Measurements from ENCODE around the gene HYOU1.
A peak's percentile ranks its signal among the peaks of the same experiment; 100 is the strongest.

HYOU1 gene

DNA sequence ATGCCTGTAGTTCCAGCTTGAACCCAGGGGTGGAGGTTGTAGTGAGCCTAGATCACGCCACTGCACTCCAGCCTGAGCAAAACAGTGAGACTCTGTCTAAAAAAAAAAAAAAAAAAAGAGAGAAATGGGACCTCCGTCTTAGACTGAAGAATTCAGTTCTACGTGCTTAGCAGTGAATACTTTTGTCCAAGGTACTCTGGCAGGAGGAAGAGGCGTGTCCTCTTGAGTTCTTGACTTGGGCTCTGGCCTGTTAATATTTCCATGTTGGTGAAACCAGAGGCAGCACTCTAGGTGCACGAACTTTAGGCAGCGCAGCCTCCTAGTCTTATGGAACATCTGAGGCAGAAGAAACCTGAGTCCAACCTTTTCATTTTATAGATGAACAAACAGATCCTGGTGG lies 30.1 kb upstream of the HYOU1 start:
- Histone ChIP-seq H2AFZ (ENCODE audit: low read depth, low read length) (no peak overlapping the region), H3K9me3 (ENCODE audit: insufficient read depth, low read length, severe bottlenecking) (no peaks in the 10 kb centered on the region), H3K4me3 (ENCODE audit: low read depth in 1 of 2, low read length in 2 of 2) (no peak overlapping the region), H4K20me1 (ENCODE audit: insufficient read depth, low read length) (peaks cover 12% of the 10 kb centered on the region; the same call in 1 of the 2 replicates), H3K27me3 (ENCODE audit: insufficient read depth, low read length, poor library complexity) (no peaks in the 10 kb centered on the region), H3K4me2 (ENCODE audit: insufficient read depth, low read length) (no peak overlapping the region), H3K27ac (ENCODE audit: low read length) (no peak overlapping the region), H3K79me2 (ENCODE audit: insufficient read depth, low read length) (peaks cover 44% of the 10 kb centered on the region), H3K4me1 (ENCODE audit: insufficient read depth, low read length) (peaks cover 30% of the 10 kb centered on the region), H3K9ac (ENCODE audit: low read depth, low read length) (0 out of 2 replicates have a peak overlapping the region, but pooled peaks have one; percentile 3), H3K36me3 (ENCODE audit: insufficient read depth, low read length) (peaks cover 23% of the 10 kb centered on the region)
- TF ChIP-seq CTCF (IDR thresholded peaks at IDR 0.05; ENCODE audit: borderline replicate concordance, extremely low read depth, low read length, poor library complexity, severe bottlenecking) (no peak), EZH2 (IDR thresholded peaks at IDR 0.05; ENCODE audit: borderline replicate concordance, low read depth, low read length, severe bottlenecking) (no peak)
- ATAC-seq (ENCODE audit: insufficient read depth, low read depth) (no peak), DNase-seq (no peak)

DNA sequence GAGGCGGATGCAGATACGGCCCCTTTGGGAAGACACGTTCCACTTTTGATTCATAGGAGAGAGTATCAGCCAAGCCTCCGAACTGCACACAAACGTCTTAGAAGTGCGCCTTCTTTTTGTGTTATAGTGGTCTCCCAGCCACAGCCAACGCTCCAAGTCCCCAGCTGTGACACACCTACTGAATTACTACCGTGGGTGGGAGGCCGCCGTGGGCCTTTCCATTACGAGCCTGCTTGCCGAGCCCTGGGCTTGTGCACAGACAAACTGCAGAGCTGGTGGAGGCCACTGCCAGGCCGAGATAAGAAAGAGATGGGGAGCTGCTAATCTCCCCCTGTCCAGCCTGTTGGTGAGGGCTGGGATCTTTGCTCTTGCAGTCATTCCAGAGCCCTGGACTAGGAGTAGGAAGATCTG lies 28.4 kb upstream of the HYOU1 start:
- TF ChIP-seq CTCF (IDR thresholded peaks at IDR 0.05; ENCODE audit: borderline replicate concordance, extremely low read depth, low read length, poor library complexity, severe bottlenecking) (no peak), EZH2 (IDR thresholded peaks at IDR 0.05; ENCODE audit: borderline replicate concordance, low read depth, low read length, severe bottlenecking) (no peak)
- Histone ChIP-seq H3K4me1 (ENCODE audit: insufficient read depth, low read length) (peaks cover 21% of the 10 kb centered on the region), H4K20me1 (ENCODE audit: insufficient read depth, low read length) (peaks cover 9% of the 10 kb centered on the region; the same call in 1 of the 2 replicates), H3K4me2 (ENCODE audit: insufficient read depth, low read length) (peak overlapping the region; percentile 89), H2AFZ (ENCODE audit: low read depth, low read length) (peak overlapping the region; percentile 91), H3K79me2 (ENCODE audit: insufficient read depth, low read length) (peaks cover 33% of the 10 kb centered on the region), H3K4me3 (ENCODE audit: low read depth in 1 of 2, low read length in 2 of 2) (peak overlapping the region; percentile 62 to 91), H3K9me3 (ENCODE audit: insufficient read depth, low read length, severe bottlenecking) (no peaks in the 10 kb centered on the region), H3K36me3 (ENCODE audit: insufficient read depth, low read length) (peaks cover 30% of the 10 kb centered on the region), H3K27ac (ENCODE audit: low read length) (peak overlapping the region; percentile 89), H3K9ac (ENCODE audit: low read depth, low read length) (peak overlapping the region; percentile 67), H3K27me3 (ENCODE audit: insufficient read depth, low read length, poor library complexity) (no peaks in the 10 kb centered on the region)
- DNase-seq (no peak), ATAC-seq (ENCODE audit: insufficient read depth, low read depth) (peak; percentile 7)

DNA sequence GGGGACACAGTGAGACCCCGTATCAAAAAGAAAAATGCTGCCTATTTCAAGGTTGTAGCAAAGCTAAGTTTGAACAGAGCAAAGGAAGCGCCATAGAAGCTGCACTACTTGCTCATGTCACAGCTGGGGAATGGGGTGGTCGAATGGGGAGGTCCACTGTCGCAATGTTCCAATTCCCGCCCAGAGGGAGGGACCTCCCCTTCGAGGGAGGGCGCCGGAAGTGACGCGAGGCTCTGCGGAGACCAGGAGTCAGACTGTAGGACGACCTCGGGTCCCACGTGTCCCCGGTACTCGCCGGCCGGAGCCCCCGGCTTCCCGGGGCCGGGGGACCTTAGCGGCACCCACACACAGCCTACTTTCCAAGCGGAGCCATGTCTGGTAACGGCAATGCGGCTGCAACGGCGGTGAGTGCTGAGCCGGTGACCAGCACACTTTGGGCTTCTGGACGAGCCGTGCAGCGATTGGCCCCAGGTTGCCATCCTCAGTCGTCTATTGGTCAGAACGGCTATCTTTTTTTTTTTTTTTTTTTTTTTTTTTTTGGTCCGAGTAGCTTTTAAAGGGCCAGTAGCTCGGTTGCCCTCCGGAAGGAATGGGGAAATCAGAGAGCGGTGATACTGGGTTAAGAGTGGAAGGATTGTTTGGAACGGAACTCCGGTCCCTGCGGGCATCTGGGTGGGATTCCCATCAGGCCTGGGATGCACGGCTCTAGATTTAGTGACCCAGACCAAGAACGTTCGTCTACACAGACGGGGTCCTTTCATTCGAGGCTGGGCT lies 27.8 kb upstream of the HYOU1 start, which contains the start of gene HMBS:
TSS of gene HMBS (plus strand) at position 219 of the 774 bp plus-strand sequence. CDS start at position 372, 153 bp downstream.
- H3K9ac ChIP-seq (ENCODE audit: low read depth, low read length): peak within 1 kb of the TSS; percentile 67
- peak within 1 kb of the TSS; percentile 89 for H3K4me2 ChIP-seq (ENCODE audit: insufficient read depth, low read length)
- H3K4me1 ChIP-seq (ENCODE audit: insufficient read depth, low read length): peaks cover 21% of the 10 kb centered on the region
- peaks cover 35% of the 10 kb centered on the region for H3K36me3 ChIP-seq (ENCODE audit: insufficient read depth, low read length)
- peak within 1 kb of the TSS; percentile 62 to 91 for H3K4me3 ChIP-seq (ENCODE audit: low read depth in 1 of 2, low read length in 2 of 2)
- DNase-seq: peak; percentile 95
- H2AFZ ChIP-seq (ENCODE audit: low read depth, low read length): peak within 1 kb of the TSS; percentile 91
- H3K9me3 ChIP-seq (ENCODE audit: insufficient read depth, low read length, severe bottlenecking): no peaks in the 10 kb centered on the region
- TF ChIP-seq CTCF (IDR thresholded peaks at IDR 0.05; ENCODE audit: borderline replicate concordance, extremely low read depth, low read length, poor library complexity, severe bottlenecking): no peak
- no peak for TF ChIP-seq EZH2 (IDR thresholded peaks at IDR 0.05; ENCODE audit: borderline replicate concordance, low read depth, low read length, severe bottlenecking)
- no peaks in the 10 kb centered on the region for H3K27me3 ChIP-seq (ENCODE audit: insufficient read depth, low read length, poor library complexity)
- H3K79me2 ChIP-seq (ENCODE audit: insufficient read depth, low read length): peaks cover 32% of the 10 kb centered on the region
- H4K20me1 ChIP-seq (ENCODE audit: insufficient read depth, low read length): peaks cover 9% of the 10 kb centered on the region; the same call in 1 of the 2 replicates
- ATAC-seq (ENCODE audit: insufficient read depth, low read depth): peak; percentile 94
- H3K27ac ChIP-seq (ENCODE audit: low read length): peak within 1 kb of the TSS; percentile 89

All from DND-41 (cell line).